Measurements from ENCODE around the gene CORO7. TPM values are rescaled to one million over a fixed set of nuclear protein-coding genes. Genes with fewer than 3 reads are reported as not detected.

CORO7 gene
- total RNA-seq, 1 donor from 2014 or later, result 19.4 TPM

DNA sequence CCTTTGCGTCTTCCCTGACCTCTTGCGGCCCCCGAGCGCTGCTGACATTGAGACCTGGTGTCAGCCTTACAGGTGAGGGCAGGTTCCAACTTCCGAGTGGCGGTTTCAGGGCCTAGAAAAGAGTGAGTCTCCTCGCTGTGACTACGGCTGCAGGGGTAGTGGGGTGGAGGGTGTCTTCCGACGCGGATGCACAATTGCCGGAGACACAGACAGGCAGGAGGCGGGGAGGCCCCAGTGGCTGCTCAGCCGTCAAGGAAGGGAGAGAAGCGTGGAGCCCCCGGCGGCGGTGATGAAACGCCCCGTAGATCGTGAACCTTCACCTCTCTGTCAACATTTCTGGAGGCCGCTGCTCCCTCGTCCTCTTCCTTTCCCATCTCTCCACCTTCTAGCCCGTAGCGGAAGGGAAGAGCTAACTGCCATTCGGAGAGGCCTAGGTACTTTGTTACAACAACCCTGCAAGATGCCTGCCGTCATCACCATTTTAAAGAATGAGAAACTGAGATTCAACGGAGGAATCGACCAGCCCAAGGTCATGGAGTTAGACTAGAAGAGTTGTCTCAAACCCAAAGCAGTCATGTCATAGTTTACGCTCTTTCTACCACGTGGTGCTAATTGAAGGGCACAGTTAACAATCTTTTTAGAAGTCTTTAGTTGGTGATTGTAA is 9.8 kb upstream of the CORO7 start:
- DNase-seq, result peak; percentile 30

GRCh38 chr16:4425378-4426020 is 9.1 kb upstream of the CORO7 start, which contains the start of gene DNAJA3:
Gene DNAJA3, plus strand, starts transcription at chr16:4425868. Its CDS starts 14 bp downstream, at chr16:4425882.
- peak; percentile 98 for DNase-seq

DNA sequence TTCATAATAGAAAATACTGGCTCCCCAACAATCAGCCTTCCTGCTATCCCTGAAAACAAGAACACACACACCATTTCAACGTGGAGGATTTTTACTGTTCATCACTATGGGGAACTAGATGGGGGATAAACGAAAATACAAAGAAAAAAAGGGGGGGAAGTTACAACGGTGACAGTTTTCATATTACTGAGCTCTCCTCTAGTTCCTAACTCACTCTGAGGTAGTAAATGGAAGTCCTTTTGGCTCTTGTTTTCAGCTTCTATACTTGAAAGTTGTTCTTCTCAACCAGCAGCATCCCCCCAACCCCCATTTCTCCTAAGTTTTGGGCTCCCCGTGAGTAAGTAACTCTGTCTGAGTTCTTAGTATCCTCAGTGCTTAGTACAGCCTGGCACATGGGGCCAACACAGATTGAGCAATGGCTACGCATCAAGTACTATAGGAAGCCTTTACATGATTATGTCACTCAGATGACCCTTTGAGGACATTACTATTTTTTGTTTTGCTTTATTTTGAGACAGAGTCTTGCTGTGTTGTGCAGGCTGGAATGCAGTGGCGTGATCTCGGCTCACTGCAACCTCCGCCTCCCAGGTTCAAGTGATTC is 4.2 kb upstream of the CORO7 start:
- DNase-seq, result no peak

- DNase-seq, result no peak
Observed at GRCh38 chr16:4419402-4419959, 3.1 kb upstream of the CORO7 start.

DNA sequence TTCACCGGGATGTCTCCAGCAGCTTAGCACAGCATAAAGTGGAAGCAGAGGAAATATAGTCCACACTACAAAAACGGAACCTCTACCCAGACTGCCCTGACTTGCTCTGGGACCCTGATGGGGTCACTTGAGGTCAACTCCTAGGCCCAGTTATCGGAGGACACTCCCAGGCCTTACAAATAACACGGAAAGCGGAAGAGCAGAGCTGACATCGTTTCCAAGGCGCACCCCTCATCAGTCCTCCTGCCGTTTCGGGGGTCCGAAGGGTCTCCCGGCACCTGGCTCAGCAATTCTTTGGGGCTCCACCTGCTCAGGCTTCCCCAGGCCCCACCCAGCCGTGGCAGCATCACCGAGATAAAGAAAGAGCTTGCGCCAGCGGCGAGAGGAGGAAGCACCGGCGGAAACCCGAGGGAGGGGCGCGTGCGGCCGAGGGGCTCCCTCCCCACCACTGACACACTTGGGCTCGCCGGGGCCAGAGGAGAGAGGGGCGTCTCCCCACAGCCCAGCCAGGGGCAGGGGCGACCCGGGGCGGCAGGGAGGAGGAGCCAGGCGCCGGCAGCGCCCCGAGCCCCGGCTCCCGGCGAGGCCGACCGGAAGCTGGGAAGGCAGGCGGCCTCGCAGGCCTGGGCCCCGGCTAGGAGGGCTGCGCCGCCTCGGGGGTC is 727 bp downstream of the CORO7 start:
- peak; percentile 52 for DNase-seq

DNA sequence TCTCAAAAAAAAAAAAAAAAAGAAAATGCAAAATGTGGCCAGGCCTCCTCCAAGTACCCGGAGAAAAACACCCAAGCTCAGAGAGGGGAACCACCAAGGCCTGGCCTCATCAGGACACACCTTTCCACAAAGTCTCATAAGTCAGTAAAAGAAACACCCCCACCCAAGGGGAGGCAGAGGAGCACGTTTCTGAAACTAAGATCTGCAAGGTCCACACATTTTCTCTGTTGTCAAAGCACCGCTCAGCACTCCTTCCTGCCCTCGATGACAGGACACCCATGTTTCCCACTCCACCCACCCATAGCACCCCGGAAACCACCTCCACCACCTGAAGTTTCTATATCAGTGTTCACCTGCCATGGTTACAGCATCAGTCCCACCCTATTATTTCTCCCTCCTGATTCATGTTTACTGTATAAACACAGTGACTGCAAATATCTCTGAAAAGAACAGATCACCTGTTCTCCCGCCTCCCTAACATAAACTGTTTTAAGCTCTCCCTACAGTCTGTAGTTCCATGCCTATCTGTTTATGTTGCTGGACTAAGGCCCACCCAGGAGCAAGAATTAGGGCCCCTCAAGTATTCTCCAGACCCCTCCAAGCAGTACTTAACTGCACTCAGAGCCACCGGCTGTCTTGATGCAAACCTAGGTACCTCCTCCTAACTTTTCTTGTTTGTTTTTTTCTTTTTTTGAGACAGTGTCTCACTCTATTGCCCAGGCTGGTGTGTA is 2.0 kb downstream of the CORO7 start:
- no peak for DNase-seq

GRCh38 chr16:4412854-4413253 is 3.5 kb downstream of the CORO7 start:
- peak; percentile 47 for DNase-seq

- no peak for DNase-seq
Observed at GRCh38 chr16:4412159-4412558, 4.2 kb downstream of the CORO7 start.

DNA sequence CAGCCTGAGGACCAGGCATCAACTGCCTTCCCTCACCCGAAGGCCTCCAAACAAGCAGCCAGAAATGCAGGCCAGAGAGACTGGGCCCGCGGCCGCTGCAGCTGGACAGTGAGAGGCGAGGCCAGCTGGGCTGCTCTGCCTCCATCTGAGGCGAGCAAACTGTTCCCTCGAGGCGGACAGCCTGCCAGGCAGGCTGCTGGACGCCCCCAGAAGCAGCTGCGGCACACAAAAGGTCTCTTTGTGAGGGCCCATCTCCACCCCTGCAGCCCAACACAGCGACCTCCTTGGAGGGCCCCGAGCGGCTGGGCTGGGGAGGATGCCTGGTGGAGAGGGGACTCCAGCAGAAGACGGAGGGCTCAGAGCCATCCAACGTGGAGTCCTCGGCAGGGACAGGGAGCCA is 4.7 kb downstream of the CORO7 start:
- DNase-seq, result peak; percentile 95

GRCh38 chr16:4410335-4411075 is 5.9 kb downstream of the CORO7 start:
- peak; percentile 98 for DNase-seq

DNA sequence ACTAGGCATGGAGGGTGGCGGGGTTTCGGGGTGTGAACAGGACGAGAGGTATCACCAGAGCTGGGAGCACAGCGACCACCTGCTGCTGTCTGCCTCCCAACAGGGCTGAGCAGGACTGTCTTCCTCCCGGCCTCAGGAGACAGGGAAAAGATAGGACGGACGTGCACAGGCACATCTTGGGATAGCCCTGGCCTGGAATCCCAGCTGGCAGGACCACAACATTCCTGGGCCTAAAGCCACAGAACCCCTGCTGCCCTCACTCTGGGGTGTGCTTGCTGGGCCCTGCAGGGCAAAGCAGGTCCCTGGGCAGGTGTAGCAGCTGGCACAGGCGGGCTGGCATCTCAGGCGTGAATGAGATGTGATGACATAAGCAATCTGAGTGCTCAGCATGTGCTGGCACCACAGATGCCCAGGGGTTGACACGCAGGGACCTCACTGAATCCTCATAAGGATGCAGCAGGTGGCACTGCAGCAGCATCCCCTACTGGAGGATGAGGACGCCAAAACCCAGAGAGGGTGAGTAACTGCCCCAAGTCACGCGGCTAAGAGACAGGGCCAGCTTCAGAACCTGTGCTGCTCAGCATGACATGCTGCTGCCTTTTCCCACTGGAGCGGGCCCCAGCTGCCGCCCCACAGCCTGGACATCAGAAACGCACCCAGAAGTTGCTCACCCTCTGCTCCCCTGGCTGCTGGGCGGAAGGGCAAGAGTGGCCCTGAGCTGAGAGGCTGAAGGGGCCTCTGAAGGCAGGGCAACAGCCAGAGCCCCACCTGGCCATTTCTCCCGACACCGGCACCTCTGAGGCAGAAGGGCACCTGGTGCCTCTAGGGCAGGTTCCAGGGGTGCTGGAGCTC is 7.1 kb downstream of the CORO7 start:
- peak; percentile 75 for DNase-seq

GRCh38 chr16:4408323-4408690 is 8.1 kb downstream of the CORO7 start:
- no peak for DNase-seq

- DNase-seq, result no peak
Observed at GRCh38 chr16:4407543-4408322, 8.7 kb downstream of the CORO7 start.

DNA sequence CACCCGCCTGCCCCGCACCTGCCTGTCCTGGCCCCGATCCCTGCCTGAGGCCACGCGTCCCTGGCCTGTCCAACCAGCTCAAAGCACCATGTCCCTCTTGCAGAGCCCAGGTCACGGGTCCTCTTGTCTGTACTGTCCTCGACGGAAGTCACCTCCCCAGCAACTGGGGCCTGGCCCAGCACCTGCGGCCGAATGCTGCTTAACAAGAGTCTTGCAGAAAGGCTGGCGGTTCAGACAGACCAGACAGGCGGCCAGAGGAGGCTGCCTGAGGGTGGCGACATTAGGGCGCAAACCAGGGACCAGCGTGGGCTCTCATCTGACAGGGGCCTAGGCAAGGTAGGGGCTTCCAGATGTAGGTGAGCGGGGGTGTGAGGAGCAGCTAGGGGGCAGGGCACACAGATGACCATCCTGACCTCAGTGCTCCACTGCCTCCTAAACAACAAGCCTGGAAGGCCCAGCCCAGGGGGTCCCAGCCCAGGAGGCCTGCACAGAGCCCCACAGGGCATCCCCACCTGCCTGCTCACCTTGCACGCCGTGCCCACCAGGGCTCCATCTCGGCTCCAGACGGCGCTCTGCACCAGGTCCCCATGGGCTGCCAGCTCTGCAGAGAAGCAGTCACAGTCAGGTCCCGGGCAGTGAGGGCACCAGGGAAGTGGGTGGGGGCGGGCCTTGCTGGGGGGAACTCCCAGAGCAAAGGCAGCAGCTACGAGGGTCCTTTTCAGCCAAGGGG is 11.3 kb downstream of the CORO7 start:
- no peak for DNase-seq

GRCh38 chr16:4404247-4404966 is 12.0 kb downstream of the CORO7 start:
- peak; percentile 54 for DNase-seq

GRCh38 chr16:4403133-4403949 is 13.1 kb downstream of the CORO7 start:
- DNase-seq, result no peak

All from tongue (tissue), 2 donors.